HG02840 (cell line): ENCODE results near the gene SRRM4.

Experiments
- ATAC-seq: cut with Tn5 transposase; IDR thresholded peaks from one replicate; pipeline ENCODE4 v1.9.1; 2021; ENCODE audit warnings: mild to moderate bottlenecking, moderate library complexity, moderate number of reproducible peaks; ENCODE audit not compliant: unreplicated experiment, low FRiP score

The SRRM4 gene

GRCh38 chr12:119114294-119114693 lies 133.0 kb downstream of the SRRM4 start:
- ATAC-seq, result no peak

GRCh38 chr12:119115296-119115905 lies 134.1 kb downstream of the SRRM4 start:
- no peak for ATAC-seq

GRCh38 chr12:119117936-119118335 lies 136.6 kb downstream of the SRRM4 start:
- ATAC-seq, result no peak

GRCh38 chr12:119118625-119119024 lies 137.3 kb downstream of the SRRM4 start:
- no peak for ATAC-seq

GRCh38 chr12:119122047-119122446 lies 140.7 kb downstream of the SRRM4 start:
- ATAC-seq, result no peak

- no peak for ATAC-seq
Observed at GRCh38 chr12:119122751-119123150, 141.4 kb downstream of the SRRM4 start.

GRCh38 chr12:119128527-119128926 lies 147.2 kb downstream of the SRRM4 start:
- ATAC-seq, result no peak

GRCh38 chr12:119129827-119130434 lies 148.6 kb downstream of the SRRM4 start:
- ATAC-seq, result no peak

- no peak for ATAC-seq
Observed at GRCh38 chr12:119130523-119130922, 149.2 kb downstream of the SRRM4 start.

- ATAC-seq, result no peak
Observed at GRCh38 chr12:119134284-119135072, 153.1 kb downstream of the SRRM4 start.

GRCh38 chr12:119136811-119137410 lies 155.6 kb downstream of the SRRM4 start:
- ATAC-seq, result no peak

GRCh38 chr12:119139448-119139847 lies 158.1 kb downstream of the SRRM4 start:
- ATAC-seq, result no peak

GRCh38 chr12:119145367-119145766 lies 164.0 kb downstream of the SRRM4 start:
- no peak for ATAC-seq

- no peak for ATAC-seq
Observed at GRCh38 chr12:119147847-119148448, 166.6 kb downstream of the SRRM4 start.

GRCh38 chr12:119149270-119149669 lies 167.9 kb downstream of the SRRM4 start:
- no peak for ATAC-seq

- ATAC-seq, result no peak
Observed at GRCh38 chr12:119151445-119152026, 170.2 kb downstream of the SRRM4 start.

- ATAC-seq, result no peak
Observed at GRCh38 chr12:119153477-119154434, 172.4 kb downstream of the SRRM4 start.

GRCh38 chr12:119154435-119154818 lies 173.1 kb downstream of the SRRM4 start:
- ATAC-seq, result no peak

- ATAC-seq, result no peak
Observed at GRCh38 chr12:119156401-119157044, 175.2 kb downstream of the SRRM4 start.
